Smooth muscle cell (in vitro differentiated cells): Measurements from ENCODE around the gene CSNK1G2. TPM values are rescaled to one million over a fixed set of nuclear protein-coding genes. Genes with fewer than 3 reads are reported as not detected.

Experiments used
- DNase-seq: peaks from one replicate; lab custom pipeline; 2025; ENCODE audit not compliant: unreplicated experiment; lab: John Stamatoyannopoulos, UW
- H2AFZ ChIP-seq: fragments of 200-600 bp; sonication (generic); 2 replicates; pipeline ENCODE4 v1.6.0; 2016; ENCODE audit warnings: antibody characterized with exemption, low read depth, mild to moderate bottlenecking
- H3F3A ChIP-seq: fragments of 200-600 bp; sonication (generic); 2 replicates; pipeline ENCODE4 v1.6.0; 2017; ENCODE audit warnings: antibody characterized with exemption, low read depth
- H3K27ac ChIP-seq: fragments of 200-600 bp; sonication (generic); 2 replicates; pipeline ENCODE4 v1.5.1; 2016; ENCODE audit warnings: low read depth, mild to moderate bottlenecking
- H3K27me3 ChIP-seq: fragments of 200-600 bp; sonication (generic); 2 replicates; pipeline ENCODE4 v1.6.1; 2016; ENCODE audit warnings: low read depth, mild to moderate bottlenecking
- H3K36me3 ChIP-seq: fragments of 200-600 bp; sonication (generic); 2 replicates; pipeline ENCODE4 v1.5.1; 2016; ENCODE audit warnings: low read depth
- H3K4me1 ChIP-seq: fragments of 200-600 bp; sonication (generic); 2 replicates; pipeline ENCODE4 v1.5.1; 2016; ENCODE audit warnings: low read depth
- H3K4me2 ChIP-seq: fragments of 200-600 bp; sonication (generic); 2 replicates; pipeline ENCODE4 v1.6.0; 2016; ENCODE audit warnings: mild to moderate bottlenecking
- H3K4me3 ChIP-seq: fragments of 200-600 bp; sonication (generic); 2 replicates; pipeline ENCODE4 v1.5.1; 2016; ENCODE audit warnings: mild to moderate bottlenecking
- H3K79me2 ChIP-seq: fragments of 200-600 bp; sonication (generic); 2 replicates; pipeline ENCODE4 v1.6.0; 2016; ENCODE audit warnings: low read depth, mild to moderate bottlenecking
- H3K9ac ChIP-seq: fragments of 200-600 bp; sonication (generic); 2 replicates; pipeline ENCODE4 v1.6.0; 2016; ENCODE audit warnings: low read depth
- H3K9me3 ChIP-seq: fragments of 200-600 bp; sonication (generic); replicated peaks from 2 replicates; pipeline ENCODE4 v1.5.1; 2016; ENCODE audit warnings: low read depth
- H4K20me1 ChIP-seq: fragments of 200-600 bp; sonication (generic); 2 replicates; pipeline ENCODE4 v1.6.0; 2016; ENCODE audit warnings: low read depth
- CTCF ChIP-seq: fragments of 200-600 bp; sonication (generic); IDR thresholded peaks from 2 replicates; pipeline ENCODE4 v1.5.1; 2017; ENCODE audit warnings: borderline replicate concordance, mild to moderate bottlenecking, antibody characterized with exemption; ENCODE audit not compliant: insufficient read depth, poor library complexity, severe bottlenecking
- WGBS: methylation state at CpG from one replicate; pipeline ENCODE4 v1.1.7; 2016; ENCODE audit warnings: low lambda C conversion rate; 5-methylcytosine and 5-hydroxymethylcytosine counted together
- polyA plus RNA-seq: library from polyadenylated mRNA; unstranded; fragments of >200 nt; fragmentation: Nextera tagmentation; extraction: Ambion mirVana; gene quantifications from 2 replicates; pipeline ENCODE4 v1.2.1, GENCODE V29; 2016
- total RNA-seq: library from RNA; depleted of rRNA; stranded (reverse); fragments of >200 nt; gene quantifications from 2 replicates; pipeline ENCODE4 v1.2.3, GENCODE V29; 2014

The CSNK1G2 gene
- total and polyA plus RNA-seq, 2 experiments from 2014 or later: 53.5 to 74.9 TPM

DNA sequence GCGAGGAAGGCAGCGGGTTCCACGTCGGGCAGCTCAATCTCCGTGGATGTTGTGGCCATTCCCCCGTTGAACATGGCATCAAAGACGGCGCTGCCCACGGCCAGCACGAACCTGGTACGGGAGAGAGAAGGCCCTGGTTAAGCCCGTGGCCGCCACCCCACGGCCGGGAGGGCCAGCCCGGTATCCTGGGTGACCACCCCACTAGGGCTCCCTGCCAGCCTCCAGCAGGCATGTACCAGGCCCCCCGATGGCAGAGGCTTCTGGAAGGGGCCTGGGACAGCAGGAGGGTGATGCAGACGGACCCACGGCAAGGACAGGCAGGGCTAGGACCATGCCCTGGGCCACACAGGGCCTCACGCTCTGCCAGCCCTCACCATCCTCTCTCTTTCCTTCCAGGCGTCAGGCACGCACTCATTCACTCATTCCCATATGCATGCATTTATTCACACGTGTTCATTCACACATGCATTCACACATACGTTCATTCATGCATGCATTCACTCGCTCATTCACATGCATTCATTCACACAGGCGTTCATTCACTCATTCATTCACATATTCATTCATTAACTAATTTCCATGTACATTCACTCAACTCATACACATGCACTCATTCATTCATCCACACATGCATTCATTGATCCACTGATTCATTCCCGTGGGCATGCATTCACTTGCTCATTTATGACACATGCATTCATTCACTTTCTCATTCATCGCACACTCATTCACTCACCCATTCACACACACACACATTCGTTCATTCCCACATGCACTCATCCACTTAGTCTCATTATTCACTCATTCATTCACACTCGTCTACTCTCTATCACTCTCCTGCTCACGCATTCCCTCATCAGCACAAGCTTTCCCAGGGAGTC, 56.6 kb downstream of the CSNK1G2 start:
- Histone ChIP-seq H3F3A (no peaks in the 10 kb centered on the region), H3K9me3 (no peaks in the 10 kb centered on the region), H3K9ac (no peak overlapping the region), H3K79me2 (no peaks in the 10 kb centered on the region), H2AFZ (no peak overlapping the region), H3K4me2 (no peak overlapping the region), H3K4me1 (no peaks in the 10 kb centered on the region), H3K27me3 (no peaks in the 10 kb centered on the region), H3K36me3 (peaks cover 5% of the 10 kb centered on the region), H3K4me3 (no peak overlapping the region), H4K20me1 (peaks cover 25% of the 10 kb centered on the region), H3K27ac (no peak overlapping the region)
- DNase-seq: no peak
- 98% methylated on average over 31 of the region's 31 CpGs for WGBS
- no peak for TF ChIP-seq CTCF

DNA sequence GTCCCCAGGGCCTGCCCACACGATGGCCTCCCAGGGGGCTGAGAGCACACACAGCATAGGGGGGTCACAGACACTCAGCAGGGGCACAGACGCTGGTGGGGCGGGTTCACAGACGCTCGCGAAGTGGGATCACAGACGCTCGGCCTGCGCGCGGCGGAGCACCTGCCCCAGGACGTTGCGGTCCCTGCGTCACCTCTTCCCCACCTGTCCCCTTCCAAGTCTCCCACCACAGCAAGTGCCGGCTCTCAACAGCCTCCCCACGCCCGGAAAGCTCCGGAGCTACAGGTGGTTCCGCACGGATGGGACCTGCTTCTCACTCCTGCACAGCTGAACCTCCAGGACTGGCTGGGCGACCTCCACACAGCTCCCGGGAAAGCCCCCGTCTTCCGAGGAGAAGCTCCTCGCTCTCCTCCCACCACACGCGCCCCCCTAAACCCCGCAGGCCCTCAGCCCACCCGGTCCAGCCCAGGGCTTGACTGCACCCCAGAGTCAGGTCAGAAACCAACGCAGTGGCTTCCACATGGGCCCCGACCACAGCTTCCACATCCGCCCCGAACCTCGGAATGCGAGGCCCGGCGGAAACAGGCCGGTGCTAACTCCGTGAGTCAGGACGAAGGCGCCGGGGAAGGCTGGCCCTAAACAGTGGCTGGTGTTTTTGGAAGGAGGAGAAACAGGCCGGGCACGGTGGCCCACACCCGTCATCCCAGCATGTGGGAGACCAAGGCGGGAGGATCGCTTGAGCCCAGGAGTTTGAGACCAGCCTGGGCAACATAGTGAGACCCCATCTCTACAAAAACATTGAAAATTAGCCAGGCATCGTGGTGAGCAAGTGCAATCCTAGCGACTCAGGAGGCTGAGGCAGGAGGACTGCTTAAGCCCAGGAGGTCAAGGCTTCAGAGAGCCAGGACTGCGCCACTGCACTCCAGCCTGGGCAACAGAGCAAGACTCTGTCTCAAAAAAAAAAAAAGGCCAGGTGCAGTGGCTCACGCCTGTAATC, 58.0 kb downstream of the CSNK1G2 start:
- DNase-seq: no peak
- 98% methylated on average over 38 of the region's 52 CpGs for WGBS
- no peaks in the 10 kb centered on the region for H3K4me1 ChIP-seq

GRCh38 chr19:1999856-2000515, 59.0 kb downstream of the CSNK1G2 start:
- H3K9ac ChIP-seq: no peak overlapping the region
- no peak for DNase-seq
- H3K27me3 ChIP-seq: no peaks in the 10 kb centered on the region
- no peak overlapping the region for H3K27ac ChIP-seq
- no peaks in the 10 kb centered on the region for H3K79me2 ChIP-seq
- no peaks in the 10 kb centered on the region for H3F3A ChIP-seq
- no peak overlapping the region for H3K4me2 ChIP-seq
- H3K4me1 ChIP-seq: no peaks in the 10 kb centered on the region
- TF ChIP-seq CTCF: no peak
- H3K36me3 ChIP-seq: peaks cover 5% of the 10 kb centered on the region
- no peak overlapping the region for H3K4me3 ChIP-seq
- WGBS: 97% methylated on average over 26 of the region's 26 CpGs
- H3K9me3 ChIP-seq: no peaks in the 10 kb centered on the region
- peaks cover 45% of the 10 kb centered on the region for H4K20me1 ChIP-seq
- no peak overlapping the region for H2AFZ ChIP-seq

More for the DNA sequence above, 58.0 kb downstream of the CSNK1G2 start:
- no peaks in the 10 kb centered on the region for H3K27me3 ChIP-seq
- no peaks in the 10 kb centered on the region for H3K9me3 ChIP-seq
- H3K4me2 ChIP-seq: no peak overlapping the region
- peaks cover 5% of the 10 kb centered on the region for H3K36me3 ChIP-seq
- no peaks in the 10 kb centered on the region for H3F3A ChIP-seq
- no peak overlapping the region for H2AFZ ChIP-seq
- no peaks in the 10 kb centered on the region for H3K79me2 ChIP-seq
- H3K27ac ChIP-seq: no peak overlapping the region
- peaks cover 37% of the 10 kb centered on the region for H4K20me1 ChIP-seq
- H3K9ac ChIP-seq: no peak overlapping the region
- TF ChIP-seq CTCF: no peak
- H3K4me3 ChIP-seq: no peak overlapping the region
